ENCODE data around the gene PRPF40A. TPM values are rescaled to one million over a fixed set of nuclear protein-coding genes. Genes with fewer than 3 reads are reported as not detected.

Gene PRPF40A
- total and polyA plus RNA-seq, 2 of the 13 experiments (the other 11 are each of a cell fraction or from before 2014, with no cell fraction given) = 146 to 207 TPM

DNA sequence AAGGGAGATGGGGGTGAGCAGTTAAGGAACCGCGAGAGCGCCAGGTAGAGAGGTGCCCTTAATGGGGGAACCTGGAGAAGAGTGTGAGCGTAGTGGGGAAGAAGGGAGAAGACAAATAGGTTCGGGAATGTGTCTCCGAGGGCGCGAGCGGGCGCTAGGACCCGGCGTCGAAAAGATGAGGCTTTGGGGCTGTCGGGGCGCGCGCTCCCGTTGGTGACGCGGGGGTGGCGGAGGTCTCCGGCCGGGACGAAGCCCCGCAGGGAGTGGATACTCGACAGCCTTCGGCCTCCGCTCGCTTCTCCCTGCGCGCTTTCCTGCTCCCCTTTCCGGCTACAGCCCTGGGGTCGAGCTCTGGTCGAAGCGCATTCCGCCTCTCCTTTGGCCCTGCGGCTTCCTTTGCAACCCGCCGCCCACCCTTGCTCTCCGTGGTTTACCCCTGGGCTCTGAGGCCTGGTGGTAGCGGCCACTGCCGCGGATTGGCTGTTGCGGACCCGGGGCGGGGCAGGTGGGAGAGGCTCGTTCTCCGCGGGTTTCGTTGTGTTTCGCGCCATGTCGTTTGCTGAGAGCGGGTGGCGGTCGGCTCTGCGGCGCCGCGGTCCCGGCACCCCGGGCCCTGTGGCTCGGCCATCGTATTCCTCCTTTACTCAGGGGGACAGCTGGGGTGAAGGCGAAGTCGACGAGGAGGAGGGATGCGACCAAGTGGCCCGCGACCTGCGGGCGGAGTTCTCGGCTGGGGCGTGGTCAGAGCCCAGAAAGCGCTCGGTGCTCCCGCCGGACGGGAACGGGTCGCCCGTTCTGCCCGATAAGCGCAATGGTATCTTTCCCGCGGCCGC is 1.0 kb upstream of the PRPF40A start, which contains the start of gene ARL6IP6 (continued):
- TF ChIP-seq, protein P1, sequence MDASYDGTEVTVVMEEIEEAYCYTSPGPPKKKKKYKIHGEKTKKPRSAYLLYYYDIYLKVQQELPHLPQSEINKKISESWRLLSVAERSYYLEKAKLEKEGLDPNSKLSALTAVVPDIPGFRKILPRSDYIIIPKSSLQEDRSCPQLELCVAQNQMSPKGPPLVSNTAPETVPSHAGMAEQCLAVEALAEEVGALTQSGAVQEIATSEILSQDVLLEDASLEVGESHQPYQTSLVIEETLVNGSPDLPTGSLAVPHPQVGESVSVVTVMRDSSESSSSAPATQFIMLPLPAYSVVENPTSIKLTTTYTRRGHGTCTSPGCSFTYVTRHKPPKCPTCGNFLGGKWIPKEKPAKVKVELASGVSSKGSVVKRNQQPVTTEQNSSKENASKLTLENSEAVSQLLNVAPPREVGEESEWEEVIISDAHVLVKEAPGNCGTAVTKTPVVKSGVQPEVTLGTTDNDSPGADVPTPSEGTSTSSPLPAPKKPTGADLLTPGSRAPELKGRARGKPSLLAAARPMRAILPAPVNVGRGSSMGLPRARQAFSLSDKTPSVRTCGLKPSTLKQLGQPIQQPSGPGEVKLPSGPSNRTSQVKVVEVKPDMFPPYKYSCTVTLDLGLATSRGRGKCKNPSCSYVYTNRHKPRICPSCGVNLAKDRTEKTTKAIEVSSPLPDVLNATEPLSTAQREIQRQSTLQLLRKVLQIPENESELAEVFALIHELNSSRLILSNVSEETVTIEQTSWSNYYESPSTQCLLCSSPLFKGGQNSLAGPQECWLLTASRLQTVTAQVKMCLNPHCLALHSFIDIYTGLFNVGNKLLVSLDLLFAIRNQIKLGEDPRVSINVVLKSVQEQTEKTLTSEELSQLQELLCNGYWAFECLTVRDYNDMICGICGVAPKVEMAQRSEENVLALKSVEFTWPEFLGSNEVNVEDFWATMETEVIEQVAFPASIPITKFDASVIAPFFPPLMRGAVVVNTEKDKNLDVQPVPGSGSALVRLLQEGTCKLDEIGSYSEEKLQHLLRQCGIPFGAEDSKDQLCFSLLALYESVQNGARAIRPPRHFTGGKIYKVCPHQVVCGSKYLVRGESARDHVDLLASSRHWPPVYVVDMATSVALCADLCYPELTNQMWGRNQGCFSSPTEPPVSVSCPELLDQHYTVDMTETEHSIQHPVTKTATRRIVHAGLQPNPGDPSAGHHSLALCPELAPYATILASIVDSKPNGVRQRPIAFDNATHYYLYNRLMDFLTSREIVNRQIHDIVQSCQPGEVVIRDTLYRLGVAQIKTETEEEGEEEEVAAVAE (CRISPR knock-in tag; IDR thresholded peaks at IDR 0.05; ENCODE audit: borderline replicate concordance) = peak; percentile 91
- TF ChIP-seq, protein P2, sequence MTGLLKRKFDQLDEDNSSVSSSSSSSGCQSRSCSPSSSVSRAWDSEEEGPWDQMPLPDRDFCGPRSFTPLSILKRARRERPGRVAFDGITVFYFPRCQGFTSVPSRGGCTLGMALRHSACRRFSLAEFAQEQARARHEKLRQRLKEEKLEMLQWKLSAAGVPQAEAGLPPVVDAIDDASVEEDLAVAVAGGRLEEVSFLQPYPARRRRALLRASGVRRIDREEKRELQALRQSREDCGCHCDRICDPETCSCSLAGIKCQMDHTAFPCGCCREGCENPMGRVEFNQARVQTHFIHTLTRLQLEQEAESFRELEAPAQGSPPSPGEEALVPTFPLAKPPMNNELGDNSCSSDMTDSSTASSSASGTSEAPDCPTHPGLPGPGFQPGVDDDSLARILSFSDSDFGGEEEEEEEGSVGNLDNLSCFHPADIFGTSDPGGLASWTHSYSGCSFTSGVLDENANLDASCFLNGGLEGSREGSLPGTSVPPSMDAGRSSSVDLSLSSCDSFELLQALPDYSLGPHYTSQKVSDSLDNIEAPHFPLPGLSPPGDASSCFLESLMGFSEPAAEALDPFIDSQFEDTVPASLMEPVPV (CRISPR knock-in tag; IDR thresholded peaks at IDR 0.05) = peak; percentile 74; the same call in 1 of the 2 replicates
- peak; percentile 83; the same call in 1 of the 2 replicates for TF ChIP-seq ZNF33A (CRISPR knock-in tag; IDR thresholded peaks at IDR 0.05; ENCODE audit: borderline replicate concordance)
- TF ChIP-seq RNF2 (conservative IDR thresholded peaks at IDR 0.05; ENCODE audit: low read depth) = peak; percentile 53; the same call in 1 of the 2 replicates
- TF ChIP-seq SAFB2 (CRISPR knock-in tag; IDR thresholded peaks at IDR 0.05; ENCODE audit: borderline replicate concordance, low read depth) = no peak
- TF ChIP-seq MIXL1 (CRISPR knock-in tag; IDR thresholded peaks at IDR 0.05) = no peak
- TF ChIP-seq, protein P3, sequence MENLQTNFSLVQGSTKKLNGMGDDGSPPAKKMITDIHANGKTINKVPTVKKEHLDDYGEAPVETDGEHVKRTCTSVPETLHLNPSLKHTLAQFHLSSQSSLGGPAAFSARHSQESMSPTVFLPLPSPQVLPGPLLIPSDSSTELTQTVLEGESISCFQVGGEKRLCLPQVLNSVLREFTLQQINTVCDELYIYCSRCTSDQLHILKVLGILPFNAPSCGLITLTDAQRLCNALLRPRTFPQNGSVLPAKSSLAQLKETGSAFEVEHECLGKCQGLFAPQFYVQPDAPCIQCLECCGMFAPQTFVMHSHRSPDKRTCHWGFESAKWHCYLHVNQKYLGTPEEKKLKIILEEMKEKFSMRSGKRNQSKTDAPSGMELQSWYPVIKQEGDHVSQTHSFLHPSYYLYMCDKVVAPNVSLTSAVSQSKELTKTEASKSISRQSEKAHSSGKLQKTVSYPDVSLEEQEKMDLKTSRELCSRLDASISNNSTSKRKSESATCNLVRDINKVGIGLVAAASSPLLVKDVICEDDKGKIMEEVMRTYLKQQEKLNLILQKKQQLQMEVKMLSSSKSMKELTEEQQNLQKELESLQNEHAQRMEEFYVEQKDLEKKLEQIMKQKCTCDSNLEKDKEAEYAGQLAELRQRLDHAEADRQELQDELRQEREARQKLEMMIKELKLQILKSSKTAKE (CRISPR knock-in tag; IDR thresholded peaks at IDR 0.05; ENCODE audit: borderline replicate concordance) = no peak; the same call in 1 of the 2 replicates
- TF ChIP-seq RXRB (CRISPR knock-in tag; IDR thresholded peaks at IDR 0.05; ENCODE audit: borderline replicate concordance) = 0 out of 2 replicates have a peak, but pooled peaks have one; percentile 40
- TF ChIP-seq NBN (conservative IDR thresholded peaks at IDR 0.05) = 0 out of 2 replicates have a peak, but pooled peaks have one; percentile 1
- peak; percentile 85 for TF ChIP-seq HOXA5 (CRISPR knock-in tag; IDR thresholded peaks at IDR 0.05)
- peak; percentile 66 for TF ChIP-seq SALL1 (CRISPR knock-in tag; IDR thresholded peaks at IDR 0.05)
- TF ChIP-seq RBM39 (IDR thresholded peaks at IDR 0.05; ENCODE audit: low read depth, low read length, poor library complexity, severe bottlenecking) = peak; percentile 83
- peak; percentile 30 for TF ChIP-seq ZC3H4 (CRISPR knock-in tag; IDR thresholded peaks at IDR 0.05; ENCODE audit: borderline replicate concordance)
- peak; percentile 83; the same call in 1 of the 2 replicates for TF ChIP-seq SATB2 (CRISPR knock-in tag; IDR thresholded peaks at IDR 0.05)
- TF ChIP-seq, protein P4, sequence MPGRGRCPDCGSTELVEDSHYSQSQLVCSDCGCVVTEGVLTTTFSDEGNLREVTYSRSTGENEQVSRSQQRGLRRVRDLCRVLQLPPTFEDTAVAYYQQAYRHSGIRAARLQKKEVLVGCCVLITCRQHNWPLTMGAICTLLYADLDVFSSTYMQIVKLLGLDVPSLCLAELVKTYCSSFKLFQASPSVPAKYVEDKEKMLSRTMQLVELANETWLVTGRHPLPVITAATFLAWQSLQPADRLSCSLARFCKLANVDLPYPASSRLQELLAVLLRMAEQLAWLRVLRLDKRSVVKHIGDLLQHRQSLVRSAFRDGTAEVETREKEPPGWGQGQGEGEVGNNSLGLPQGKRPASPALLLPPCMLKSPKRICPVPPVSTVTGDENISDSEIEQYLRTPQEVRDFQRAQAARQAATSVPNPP (CRISPR knock-in tag; IDR thresholded peaks at IDR 0.05) = peak; percentile 92; the same call in 1 of the 2 replicates
- TF ChIP-seq, protein P5, sequence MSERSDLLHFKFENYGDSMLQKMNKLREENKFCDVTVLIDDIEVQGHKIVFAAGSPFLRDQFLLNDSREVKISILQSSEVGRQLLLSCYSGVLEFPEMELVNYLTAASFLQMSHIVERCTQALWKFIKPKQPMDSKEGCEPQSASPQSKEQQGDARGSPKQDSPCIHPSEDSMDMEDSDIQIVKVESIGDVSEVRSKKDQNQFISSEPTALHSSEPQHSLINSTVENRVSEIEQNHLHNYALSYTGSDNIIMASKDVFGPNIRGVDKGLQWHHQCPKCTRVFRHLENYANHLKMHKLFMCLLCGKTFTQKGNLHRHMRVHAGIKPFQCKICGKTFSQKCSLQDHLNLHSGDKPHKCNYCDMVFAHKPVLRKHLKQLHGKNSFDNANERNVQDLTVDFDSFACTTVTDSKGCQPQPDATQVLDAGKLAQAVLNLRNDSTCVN (CRISPR knock-in tag; IDR thresholded peaks at IDR 0.05; ENCODE audit: borderline replicate concordance) = no peak; the same call in 1 of the 2 replicates
- peak; percentile 46 for TF ChIP-seq HNRNPK (IDR thresholded peaks at IDR 0.05; ENCODE audit: low read depth, low read length, poor library complexity, severe bottlenecking)

Measured in HepG2 (cell line).